Activated effector memory CD4-positive, alpha-beta T cell treated with anti-CD3 and anti-CD28 coated beads, Interleukin-2, amount 50 U/mL, for 16 hours (primary cell): ENCODE results near the gene ENHO.
"Not testable (repeated sequence)": the region's sequence is repeated elsewhere in the genome, so short reads cannot be mapped to it uniquely, and the experiment has no call there.

Experiments
- DNase-seq: peaks from one replicate; pipeline ENCODE4 v3.0.0-alpha.2; 2020

The ENHO gene

DNA sequence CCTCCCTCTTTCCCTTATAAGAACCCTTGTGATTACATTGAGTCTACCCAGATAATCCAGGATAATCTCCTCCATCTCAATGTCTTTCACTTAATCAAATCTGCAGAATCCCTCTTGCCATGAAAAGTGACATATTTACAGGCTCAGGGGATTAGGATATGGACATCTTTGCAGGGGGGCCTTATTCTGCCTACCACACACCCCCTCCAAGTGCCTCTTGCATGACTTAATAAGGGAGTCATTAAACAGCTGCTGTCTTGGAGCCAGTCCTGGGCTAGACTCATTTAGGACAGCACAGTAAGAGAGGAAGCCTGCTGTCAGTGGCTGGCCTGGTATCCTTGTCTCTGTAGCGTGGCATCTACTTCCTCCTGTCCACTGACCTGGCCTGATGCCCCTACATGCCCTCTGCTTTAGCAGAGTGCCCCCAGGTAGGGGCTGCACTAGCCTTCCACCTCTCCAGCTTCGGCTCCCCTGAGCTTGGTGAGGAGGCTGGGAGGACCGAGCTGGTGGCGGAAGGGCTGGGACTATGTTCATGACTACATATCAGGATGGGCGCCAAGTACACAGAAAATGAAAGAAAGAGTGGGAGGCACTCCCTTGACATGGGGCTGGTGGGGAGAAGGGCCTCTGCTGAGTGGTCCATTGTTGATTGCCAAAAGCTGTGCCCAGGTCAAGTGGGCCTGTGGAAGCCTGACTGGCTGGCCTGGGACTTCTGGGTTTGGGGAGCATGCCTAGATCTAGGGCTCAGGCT, 17.2 kb downstream of the ENHO start:
- DNase-seq: peak; percentile 27

GRCh38 chr9:34503406-34503805, 19.4 kb downstream of the ENHO start:
- DNase-seq: no peak

- no peak for DNase-seq
Observed at GRCh38 chr9:34502891-34503290, 19.9 kb downstream of the ENHO start.

DNA sequence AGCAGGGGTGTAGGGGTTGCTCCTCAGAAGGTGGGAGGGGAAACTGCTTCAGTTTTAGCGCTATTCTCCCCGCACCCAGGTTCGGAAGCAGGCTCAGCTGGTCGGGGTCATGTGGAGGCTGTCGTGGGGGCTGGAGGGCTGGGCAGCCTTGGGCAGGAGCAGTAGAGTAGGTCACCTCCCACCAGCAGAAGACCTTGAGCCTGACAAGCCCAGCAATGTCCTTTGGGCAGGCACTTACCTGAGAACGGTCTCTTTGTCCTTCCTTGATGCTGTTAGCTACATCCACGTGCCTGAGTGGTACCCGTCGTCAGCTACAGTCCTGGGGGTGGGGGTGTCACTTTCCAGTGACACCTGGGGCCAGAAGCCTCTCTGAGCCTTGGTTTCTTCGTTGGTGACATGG, 20.3 kb downstream of the ENHO start:
- DNase-seq: no peak

DNA sequence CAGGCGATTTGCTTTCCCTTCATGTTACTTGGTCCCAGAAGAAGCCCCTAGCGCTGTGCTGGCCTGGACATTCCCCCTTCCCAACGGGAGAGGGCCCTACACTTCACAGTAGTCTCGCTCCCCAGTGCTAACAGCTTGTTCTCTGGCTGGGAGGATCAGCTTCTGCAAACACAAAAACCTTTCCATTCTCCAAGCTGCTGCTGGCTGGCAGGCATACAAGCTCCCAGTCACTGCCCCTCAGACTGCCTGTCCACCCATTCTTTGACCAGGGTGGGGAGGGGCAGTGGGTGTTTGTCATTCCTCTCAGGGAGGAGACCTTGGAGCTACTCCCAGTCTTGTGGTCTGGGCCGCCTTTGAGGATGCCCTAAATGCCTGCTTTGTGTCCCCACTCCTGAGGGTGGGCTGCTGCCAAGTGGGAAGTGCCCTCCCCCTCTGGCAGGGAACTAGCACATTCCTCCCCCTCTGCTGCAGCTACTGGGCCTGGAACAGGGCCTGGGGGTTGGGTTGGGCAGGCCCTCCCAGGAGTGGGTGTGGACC, 20.8 kb downstream of the ENHO start:
- DNase-seq: no peak

- no peak for DNase-seq
Observed at GRCh38 chr9:34501372-34501771, 21.4 kb downstream of the ENHO start.

- peak; percentile 90 for DNase-seq
Observed at GRCh38 chr9:34500623-34501267, 22.0 kb downstream of the ENHO start.

GRCh38 chr9:34499076-34499475, 23.7 kb downstream of the ENHO start:
- DNase-seq: no peak

DNA sequence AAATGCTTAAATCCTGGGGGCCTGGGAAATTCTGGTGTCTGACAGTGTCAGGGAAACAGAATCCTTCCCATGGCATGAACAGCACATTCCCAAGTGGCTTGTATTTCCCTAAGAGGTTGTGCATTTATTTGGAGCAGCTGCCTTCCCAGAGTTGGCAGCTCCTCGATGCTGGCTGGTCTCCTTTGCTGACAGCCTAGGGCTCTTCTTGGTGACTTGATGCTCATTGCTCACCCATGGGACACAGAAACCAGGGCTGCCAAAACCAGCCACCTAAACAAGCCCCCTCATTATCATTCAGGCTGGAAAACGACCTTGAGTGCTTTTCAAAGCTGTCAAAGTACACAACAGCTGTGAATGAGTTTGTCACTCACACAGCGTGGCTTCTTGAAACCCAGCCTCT, 24.2 kb downstream of the ENHO start:
- DNase-seq: no peak

GRCh38 chr9:34496149-34496712, 26.6 kb downstream of the ENHO start:
- no peak for DNase-seq

- DNase-seq: peak; percentile 70
Observed at GRCh38 chr9:34493972-34494535, 28.7 kb downstream of the ENHO start.

DNA sequence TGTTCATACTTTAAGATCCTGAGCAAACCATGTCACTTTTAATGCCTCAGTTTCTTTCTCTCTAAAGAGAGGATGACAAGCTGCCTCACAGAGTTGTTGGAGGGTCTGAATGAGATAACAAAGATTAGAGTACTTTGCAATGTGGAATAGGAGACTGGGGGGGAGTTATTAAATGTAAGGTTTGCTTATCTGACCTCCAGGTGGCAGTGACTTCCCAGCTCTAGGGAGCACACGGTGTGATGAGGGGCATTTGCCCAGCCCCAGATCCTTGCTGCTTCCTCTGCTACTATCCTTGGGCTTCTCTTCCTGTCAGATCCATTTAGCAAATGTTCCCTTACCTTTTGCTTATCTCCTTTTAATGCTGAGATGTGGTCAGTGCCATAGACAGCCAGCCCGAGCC, 30.7 kb downstream of the ENHO start:
- DNase-seq: peak; percentile 33

DNA sequence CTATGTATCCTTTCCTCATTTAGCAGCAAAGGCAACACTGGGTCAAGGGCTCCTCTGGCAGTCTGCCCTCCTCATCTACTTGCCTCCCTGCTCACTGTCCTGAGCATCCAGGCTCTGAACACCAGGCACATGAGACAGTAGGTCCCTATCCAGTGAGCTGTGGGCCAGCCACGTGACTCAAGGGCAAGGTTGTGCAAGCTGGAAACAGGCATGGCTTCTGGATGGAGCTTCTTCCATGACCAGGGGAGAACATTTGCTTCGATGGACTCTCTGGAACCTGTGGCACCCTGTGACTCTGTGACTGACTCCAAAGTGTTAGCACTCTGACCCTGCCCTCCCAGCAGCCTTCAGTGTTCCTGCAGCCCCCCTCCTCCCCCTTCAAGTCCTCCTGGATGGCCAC, 31.2 kb downstream of the ENHO start:
- DNase-seq: no peak

DNA sequence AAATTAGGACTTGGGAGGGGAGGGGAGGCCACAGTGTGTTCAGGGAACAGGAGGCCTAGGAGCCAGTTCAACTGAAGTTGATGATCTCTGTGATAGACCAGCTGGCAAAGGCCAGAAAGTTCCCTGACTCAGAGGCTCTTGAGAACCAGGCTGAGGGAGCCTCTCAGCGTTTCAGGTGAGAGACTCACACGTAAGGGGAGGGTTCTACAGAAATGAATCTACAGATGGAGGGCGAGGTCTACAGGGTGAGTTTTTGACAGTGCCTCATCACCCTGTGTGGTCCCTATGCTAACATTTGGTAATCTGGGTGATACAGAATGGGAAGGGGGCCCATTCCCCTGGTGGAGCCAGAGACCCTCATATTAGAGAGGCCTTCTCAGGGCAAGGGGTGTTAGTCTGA, 32.0 kb downstream of the ENHO start:
- DNase-seq: no peak

DNA sequence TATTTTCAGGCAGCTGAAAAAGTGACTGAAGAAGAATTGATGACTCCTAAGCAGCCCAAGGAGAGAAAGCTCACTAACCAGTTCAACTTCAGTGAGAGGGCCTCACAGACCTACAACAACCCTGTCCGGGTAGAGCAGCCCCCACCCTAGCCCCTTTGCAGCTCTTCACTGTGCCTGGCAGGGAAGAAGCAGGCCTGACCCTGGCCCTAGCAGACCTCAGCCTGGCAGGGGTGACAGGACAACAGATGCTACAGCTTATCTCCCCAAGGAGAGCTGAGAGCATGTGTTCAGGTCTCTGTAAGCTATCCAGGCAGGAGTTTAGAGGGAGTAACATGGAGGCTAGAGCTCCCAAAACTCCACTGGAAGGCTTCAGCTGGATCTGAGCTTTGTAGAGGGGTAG, 32.4 kb downstream of the ENHO start:
- no peak for DNase-seq

- DNase-seq: no peak
Observed at GRCh38 chr9:34486572-34486971, 36.2 kb downstream of the ENHO start.

GRCh38 chr9:34485822-34486221, 37.0 kb downstream of the ENHO start:
- no peak for DNase-seq

GRCh38 chr9:34484678-34485077, 38.1 kb downstream of the ENHO start:
- DNase-seq: no peak

- DNase-seq: not testable (repeated sequence)
Observed at GRCh38 chr9:34482746-34483145, 40.0 kb downstream of the ENHO start.

DNA sequence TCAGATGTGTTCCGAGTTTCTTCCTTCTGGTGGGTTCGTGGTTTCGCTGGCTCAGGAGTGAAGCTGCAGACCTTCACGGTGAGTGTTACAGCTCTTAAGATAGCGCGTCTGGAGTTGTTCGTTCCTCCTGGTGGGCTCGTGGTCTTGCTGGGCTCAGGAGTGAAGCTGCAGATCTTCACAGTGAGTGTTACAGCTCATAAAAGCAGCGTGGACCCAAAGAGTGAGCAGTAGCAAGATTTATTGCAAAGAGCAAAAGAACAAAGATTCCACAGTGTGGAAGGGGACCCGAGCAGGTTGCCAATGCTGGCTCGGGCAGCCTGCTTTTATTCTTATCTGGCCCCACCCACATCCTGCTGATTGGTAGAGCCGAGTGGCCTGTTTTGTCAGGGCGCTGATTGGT, 41.2 kb downstream of the ENHO start:
- DNase-seq: not testable (repeated sequence)

DNA sequence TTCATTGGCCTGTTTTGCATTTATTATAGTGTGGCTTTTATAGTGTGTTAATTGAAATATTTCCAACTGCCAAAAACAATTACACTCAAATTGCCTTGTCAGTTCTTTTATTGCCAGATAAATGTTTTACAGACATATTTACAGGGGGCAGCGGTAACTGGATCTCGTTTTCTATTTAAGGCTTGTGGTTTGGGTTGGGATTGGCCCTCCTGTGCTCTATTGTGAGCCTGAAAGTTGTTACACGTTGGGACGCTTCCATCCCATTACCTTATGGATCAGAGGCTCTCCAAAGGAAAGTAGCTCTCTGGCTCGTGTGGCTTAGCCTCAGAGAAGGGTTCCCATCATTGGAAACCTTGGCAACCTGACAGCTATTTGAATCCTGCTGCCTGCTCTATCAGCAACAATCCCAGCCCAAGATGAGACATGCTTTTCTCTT, 43.3 kb downstream of the ENHO start:
- DNase-seq: no peak

- no peak for DNase-seq
Observed at GRCh38 chr9:34477541-34477940, 45.2 kb downstream of the ENHO start.

DNA sequence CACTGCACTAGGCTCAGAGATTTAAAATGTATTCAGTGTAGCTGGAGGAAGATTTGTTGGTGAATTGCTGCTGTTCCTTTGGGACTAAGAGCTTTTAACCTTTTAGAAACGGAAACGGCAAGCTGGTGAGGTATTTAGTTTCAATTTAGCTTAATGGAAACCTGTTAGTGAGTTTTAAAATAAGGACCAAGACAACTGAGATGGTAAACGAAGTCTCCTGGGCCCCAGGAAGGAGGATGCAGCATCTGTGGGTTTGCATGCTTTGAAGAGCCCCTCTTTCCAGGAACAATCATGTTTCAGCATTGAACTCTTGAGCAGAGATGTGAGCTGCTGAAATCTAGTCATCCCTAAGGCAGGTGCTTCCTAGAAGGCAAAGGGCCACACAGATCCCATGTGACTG, 47.7 kb downstream of the ENHO start:
- DNase-seq: no peak
